ENCODE results near the gene SMARCAL1.

Gene SMARCAL1

DNA sequence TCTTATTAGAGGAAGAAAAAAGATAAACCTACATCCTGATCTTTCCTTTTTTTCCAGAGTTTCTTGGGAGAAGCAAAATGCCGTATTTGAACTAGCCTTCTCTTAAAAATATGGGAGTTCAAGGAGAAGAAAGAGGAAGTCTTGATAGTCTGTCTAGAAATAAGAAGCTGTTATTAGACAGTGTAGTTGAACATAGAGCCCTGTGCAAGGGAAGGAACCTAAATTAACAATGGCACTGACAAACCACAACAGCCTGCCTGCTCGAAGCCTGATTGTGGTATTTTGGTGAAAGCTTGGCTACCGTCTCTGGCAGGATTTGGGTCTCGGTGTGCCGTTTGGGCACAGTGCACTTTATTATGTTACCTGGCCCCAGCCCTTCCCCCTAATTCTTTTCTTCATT lies 17.1 kb downstream of the SMARCAL1 start:
- ATAC-seq (ENCODE audit: low read depth), result no peak
- Histone ChIP-seq H3K4me3 (ENCODE audit: severe bottlenecking) (no peak overlapping the region), H3K4me1 (ENCODE audit: insufficient read depth, poor library complexity, severe bottlenecking) (no peaks in the 10 kb centered on the region), H3K36me3 (ENCODE audit: low read depth) (peaks cover 51% of the 10 kb centered on the region), H3K9me3 (ENCODE audit: severe bottlenecking) (no peaks in the 10 kb centered on the region), H3K27me3 (ENCODE audit: insufficient read depth, poor library complexity, severe bottlenecking) (no peaks in the 10 kb centered on the region), H3K27ac (ENCODE audit: poor library complexity, severe bottlenecking) (no peak overlapping the region)
- DNase-seq (ENCODE audit: low spot score), result no peak
- no peak for TF ChIP-seq CTCF (IDR thresholded peaks at IDR 0.05; ENCODE audit: poor library complexity, severe bottlenecking)

DNA sequence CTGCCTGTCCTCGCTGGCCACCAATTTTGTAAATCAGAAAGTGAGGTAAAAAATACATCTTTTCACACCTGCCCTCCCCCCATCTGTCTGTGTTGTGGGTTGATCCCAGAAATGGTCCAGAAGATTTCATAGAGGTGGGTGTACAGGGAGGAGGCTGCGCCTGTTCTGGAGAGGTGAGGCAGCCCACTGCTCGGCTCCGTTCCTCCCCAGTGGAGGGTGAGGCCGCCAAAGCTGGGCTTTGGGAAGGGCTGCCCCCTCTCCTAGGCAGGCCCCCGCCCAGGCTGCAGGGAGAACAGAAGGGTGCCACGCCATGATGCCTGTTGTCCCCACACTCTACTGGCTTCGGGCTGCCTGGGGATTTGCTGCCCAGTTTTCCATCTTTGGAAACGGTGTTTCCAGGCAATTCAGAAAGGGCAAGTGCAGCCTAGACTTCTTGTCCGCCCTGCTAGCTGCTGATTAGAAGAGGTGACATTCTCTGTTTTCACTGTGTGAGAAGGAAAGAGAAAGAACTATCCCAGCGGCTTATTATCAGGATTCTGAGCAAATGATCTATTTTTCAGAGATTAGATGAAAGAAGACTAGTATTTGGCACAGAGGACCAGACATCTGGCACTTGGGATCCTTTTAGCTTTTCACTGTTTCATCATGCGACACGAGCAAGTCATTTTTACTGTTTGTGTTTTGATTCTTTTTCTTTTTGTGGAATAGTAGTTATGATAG lies 18.7 kb downstream of the SMARCAL1 start:
- peaks cover 44% of the 10 kb centered on the region for H3K36me3 ChIP-seq (ENCODE audit: low read depth)
- TF ChIP-seq CTCF (IDR thresholded peaks at IDR 0.05; ENCODE audit: poor library complexity, severe bottlenecking), result no peak
- no peak overlapping the region for H3K27ac ChIP-seq (ENCODE audit: poor library complexity, severe bottlenecking)
- ATAC-seq (ENCODE audit: low read depth), result no peak
- DNase-seq (ENCODE audit: low spot score), result no peak
- no peak overlapping the region for H3K4me3 ChIP-seq (ENCODE audit: severe bottlenecking)
- H3K4me1 ChIP-seq (ENCODE audit: insufficient read depth, poor library complexity, severe bottlenecking), result no peaks in the 10 kb centered on the region
- H3K27me3 ChIP-seq (ENCODE audit: insufficient read depth, poor library complexity, severe bottlenecking), result no peaks in the 10 kb centered on the region
- no peaks in the 10 kb centered on the region for H3K9me3 ChIP-seq (ENCODE audit: severe bottlenecking)

GRCh38 chr2:216431531-216431856 lies 19.2 kb downstream of the SMARCAL1 start:
- no peak for DNase-seq (ENCODE audit: low spot score)
- Histone ChIP-seq H3K36me3 (ENCODE audit: low read depth) (peaks cover 44% of the 10 kb centered on the region), H3K4me3 (ENCODE audit: severe bottlenecking) (no peak overlapping the region), H3K27ac (ENCODE audit: poor library complexity, severe bottlenecking) (no peak overlapping the region), H3K4me1 (ENCODE audit: insufficient read depth, poor library complexity, severe bottlenecking) (no peaks in the 10 kb centered on the region), H3K27me3 (ENCODE audit: insufficient read depth, poor library complexity, severe bottlenecking) (no peaks in the 10 kb centered on the region), H3K9me3 (ENCODE audit: severe bottlenecking) (no peaks in the 10 kb centered on the region)
- ATAC-seq (ENCODE audit: low read depth), result no peak
- TF ChIP-seq CTCF (IDR thresholded peaks at IDR 0.05; ENCODE audit: poor library complexity, severe bottlenecking), result no peak

- H3K9me3 ChIP-seq (ENCODE audit: severe bottlenecking), result no peaks in the 10 kb centered on the region
- H3K27me3 ChIP-seq (ENCODE audit: insufficient read depth, poor library complexity, severe bottlenecking), result no peaks in the 10 kb centered on the region
- H3K4me1 ChIP-seq (ENCODE audit: insufficient read depth, poor library complexity, severe bottlenecking), result no peaks in the 10 kb centered on the region
- DNase-seq (ENCODE audit: low spot score), result no peak
- no peak overlapping the region for H3K4me3 ChIP-seq (ENCODE audit: severe bottlenecking)
- peaks cover 46% of the 10 kb centered on the region for H3K36me3 ChIP-seq (ENCODE audit: low read depth)
- no peak overlapping the region for H3K27ac ChIP-seq (ENCODE audit: poor library complexity, severe bottlenecking)
- TF ChIP-seq CTCF (IDR thresholded peaks at IDR 0.05; ENCODE audit: poor library complexity, severe bottlenecking), result no peak
- ATAC-seq (ENCODE audit: low read depth), result no peak
Observed at GRCh38 chr2:216436383-216436782, 24.1 kb downstream of the SMARCAL1 start.

GRCh38 chr2:216441308-216442010 lies 29.2 kb downstream of the SMARCAL1 start:
- Histone ChIP-seq H3K4me3 (ENCODE audit: severe bottlenecking) (no peak overlapping the region), H3K36me3 (ENCODE audit: low read depth) (peaks cover 38% of the 10 kb centered on the region)

More at GRCh38 chr2:216441308-216442010, 29.2 kb downstream of the SMARCAL1 start:
- no peak for TF ChIP-seq CTCF (IDR thresholded peaks at IDR 0.05; ENCODE audit: poor library complexity, severe bottlenecking)
- Histone ChIP-seq H3K4me1 (ENCODE audit: insufficient read depth, poor library complexity, severe bottlenecking) (no peaks in the 10 kb centered on the region), H3K27me3 (ENCODE audit: insufficient read depth, poor library complexity, severe bottlenecking) (no peaks in the 10 kb centered on the region), H3K9me3 (ENCODE audit: severe bottlenecking) (no peaks in the 10 kb centered on the region), H3K27ac (ENCODE audit: poor library complexity, severe bottlenecking) (no peak overlapping the region)
- DNase-seq (ENCODE audit: low spot score), result no peak
- ATAC-seq (ENCODE audit: low read depth), result no peak
